ENCODE measurements around the gene COA8. TPM values are rescaled to one million over a fixed set of nuclear protein-coding genes. Genes with fewer than 3 reads are reported as not detected.
A peak's percentile ranks its signal among the peaks of the same experiment; 100 is the strongest.

The COA8 gene
- total and polyA plus RNA-seq, 8 donors, result 17.0 to 31.7 (median 26.5) TPM

DNA sequence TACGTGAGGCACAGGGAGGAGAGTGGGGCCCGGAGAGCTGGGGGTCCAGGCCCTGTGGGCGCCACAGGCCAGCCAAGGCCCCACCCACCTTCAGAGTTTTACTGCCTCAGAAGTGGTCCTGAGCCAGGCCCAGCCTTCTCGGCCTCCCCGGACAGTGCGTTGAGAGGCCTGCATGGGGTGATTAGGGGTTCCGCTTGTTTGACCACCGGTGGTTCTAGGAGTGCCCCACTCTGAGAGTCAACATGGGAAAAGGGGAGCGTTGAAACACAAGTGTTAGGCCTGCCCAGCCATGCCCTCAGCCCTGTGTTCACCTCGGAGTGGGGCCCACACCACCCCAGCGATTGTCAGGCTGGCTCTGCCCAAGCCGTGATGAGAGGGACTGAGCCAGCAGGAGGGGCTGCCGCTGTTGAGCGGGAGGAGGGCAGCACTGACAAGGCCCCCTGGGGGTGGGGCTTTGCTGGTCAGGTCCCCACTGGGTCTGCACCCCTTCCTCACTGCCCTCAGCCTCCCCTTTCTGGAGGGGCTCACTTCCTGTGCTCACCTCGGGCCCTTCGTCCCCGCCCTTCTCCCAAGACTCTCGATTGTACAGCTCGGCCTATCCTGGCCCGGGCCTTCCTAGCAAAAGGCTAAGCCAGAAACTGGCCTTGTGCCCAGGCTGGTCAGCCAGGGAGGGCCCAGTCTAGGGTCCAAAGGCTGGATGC is 44.9 kb upstream of the COA8 start:
- Histone ChIP-seq H3K27me3 (no peaks in the 10 kb centered on the region), H3K27ac (no peak overlapping the region), H3K36me3 (no peaks in the 10 kb centered on the region), H3K4me1 (peaks cover 0 to 10% (median 4%) of the 10 kb centered on the region in 3 donors), H3K4me3 (no peak overlapping the region), H3K9me3 (no peaks in the 10 kb centered on the region)
- WGBS, 2 donors, result 30 to 38% methylated on average over 17 to 20 of the region's 20 CpGs
- FAIRE-seq (no peak), ATAC-seq (no peak), DNase-seq (peak in 3 of 6 donors; percentile 51 to 83 (median 68))
- intact Hi-C loops (cut with DNase I), result loop anchor here in 2 of 3 donors (2.0 to 5.0 kb wide), 2 partner anchors 29 to 34 kb away; no protein-coding TSS in a partner anchor
- TF ChIP-seq, protein P1, sequence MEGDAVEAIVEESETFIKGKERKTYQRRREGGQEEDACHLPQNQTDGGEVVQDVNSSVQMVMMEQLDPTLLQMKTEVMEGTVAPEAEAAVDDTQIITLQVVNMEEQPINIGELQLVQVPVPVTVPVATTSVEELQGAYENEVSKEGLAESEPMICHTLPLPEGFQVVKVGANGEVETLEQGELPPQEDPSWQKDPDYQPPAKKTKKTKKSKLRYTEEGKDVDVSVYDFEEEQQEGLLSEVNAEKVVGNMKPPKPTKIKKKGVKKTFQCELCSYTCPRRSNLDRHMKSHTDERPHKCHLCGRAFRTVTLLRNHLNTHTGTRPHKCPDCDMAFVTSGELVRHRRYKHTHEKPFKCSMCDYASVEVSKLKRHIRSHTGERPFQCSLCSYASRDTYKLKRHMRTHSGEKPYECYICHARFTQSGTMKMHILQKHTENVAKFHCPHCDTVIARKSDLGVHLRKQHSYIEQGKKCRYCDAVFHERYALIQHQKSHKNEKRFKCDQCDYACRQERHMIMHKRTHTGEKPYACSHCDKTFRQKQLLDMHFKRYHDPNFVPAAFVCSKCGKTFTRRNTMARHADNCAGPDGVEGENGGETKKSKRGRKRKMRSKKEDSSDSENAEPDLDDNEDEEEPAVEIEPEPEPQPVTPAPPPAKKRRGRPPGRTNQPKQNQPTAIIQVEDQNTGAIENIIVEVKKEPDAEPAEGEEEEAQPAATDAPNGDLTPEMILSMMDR (IDR thresholded peaks at IDR 0.05), result no peak

DNA sequence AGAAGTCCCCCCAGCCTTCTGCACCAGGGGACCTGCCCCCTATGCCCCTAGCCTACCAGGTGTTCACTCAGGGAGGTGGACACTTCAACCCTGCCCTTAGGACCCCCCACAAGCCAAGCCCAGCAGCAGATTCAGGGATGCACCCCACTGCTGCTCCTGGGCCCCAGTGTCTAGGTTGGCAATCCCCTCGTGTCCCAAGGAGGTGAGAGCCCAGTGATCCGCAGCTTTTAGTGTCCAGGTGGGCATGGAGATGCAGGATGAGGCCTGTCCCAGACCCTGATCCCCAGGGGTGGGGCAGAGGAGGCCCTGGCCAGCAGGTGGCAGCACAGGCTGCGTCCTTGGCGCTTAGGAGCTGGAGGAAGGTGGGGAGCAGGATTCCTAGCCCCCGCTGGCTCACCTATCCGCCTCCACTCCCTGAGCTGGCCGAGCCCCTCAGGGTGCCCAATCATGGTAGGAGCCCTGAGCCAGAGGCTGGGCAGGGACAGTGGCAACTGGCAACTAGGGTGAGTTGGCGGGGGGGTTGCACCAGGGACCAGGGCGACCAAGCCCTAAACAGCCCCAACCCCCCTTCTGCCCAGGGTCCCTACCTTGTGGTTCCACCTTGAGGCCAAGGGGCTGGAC is 44.2 kb upstream of the COA8 start:
- FAIRE-seq (no peak), DNase-seq (peak in 5 of 6 donors; percentile 52 to 91 (median 81)), ATAC-seq (peak; percentile 25 to 61 (median 42))
- Histone ChIP-seq H3K4me3 (no peak overlapping the region), H3K36me3 (no peaks in the 10 kb centered on the region), H3K27ac (no peak overlapping the region), H3K9me3 (no peaks in the 10 kb centered on the region), H3K27me3 (no peaks in the 10 kb centered on the region), H3K4me1 (peaks cover 0 to 10% (median 4%) of the 10 kb centered on the region in 3 donors)
- 30 to 31% methylated on average over 9 of the region's 9 CpGs for WGBS, 2 donors
- intact Hi-C loops (cut with DNase I), result loop anchor here in 2 of 3 donors (2.0 to 5.0 kb wide), 2 partner anchors 28 to 34 kb away; no protein-coding TSS in a partner anchor
- TF ChIP-seq, protein P1 (IDR thresholded peaks at IDR 0.05), result peak; percentile 76 to 88 (median 86)

DNA sequence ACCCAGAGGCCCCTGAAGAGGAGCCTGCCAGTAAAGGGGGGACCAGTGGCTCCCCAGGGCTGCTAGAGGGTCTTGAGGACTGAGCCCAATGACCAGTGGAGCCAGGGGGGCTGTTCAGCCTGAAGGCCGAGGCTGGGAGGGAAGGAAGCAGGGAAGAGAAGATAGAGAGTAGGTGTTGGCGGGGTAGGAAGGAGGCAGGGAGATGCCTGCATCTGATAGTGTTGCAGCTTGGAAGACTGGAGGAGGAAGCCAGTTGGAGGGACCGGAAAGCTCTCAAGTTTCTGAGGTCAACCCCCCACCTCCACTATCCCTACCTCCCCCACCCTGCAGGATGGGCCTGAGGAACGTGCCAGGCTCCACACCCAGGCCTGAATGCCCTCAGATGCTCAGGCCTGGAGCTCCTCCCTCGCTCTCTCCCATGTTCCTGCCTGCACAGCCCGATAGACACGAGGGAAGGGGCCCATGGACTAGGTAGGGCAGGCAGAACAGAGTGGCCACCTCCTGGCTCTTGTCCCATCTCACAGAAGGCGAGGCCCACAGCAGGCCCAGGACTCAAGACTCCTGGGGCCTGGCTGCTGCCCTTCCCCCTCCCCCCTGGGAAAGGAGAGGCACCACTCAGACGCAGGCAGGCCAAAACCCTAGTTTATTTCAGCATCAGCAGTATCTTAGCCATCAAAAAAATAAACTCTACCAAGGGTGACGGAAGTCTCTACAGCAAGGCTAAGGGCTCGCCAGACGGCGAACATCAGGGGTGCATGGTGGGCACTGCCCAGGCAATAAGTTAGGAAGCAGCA is 43.5 kb upstream of the COA8 start:
- Histone ChIP-seq H3K27me3 (no peaks in the 10 kb centered on the region), H3K9me3 (no peaks in the 10 kb centered on the region), H3K27ac (no peak overlapping the region), H3K4me3 (no peak overlapping the region), H3K36me3 (no peaks in the 10 kb centered on the region), H3K4me1 (peaks cover 0 to 10% (median 4%) of the 10 kb centered on the region in 3 donors)
- TF ChIP-seq, protein P1 (IDR thresholded peaks at IDR 0.05), result no peak
- no peak for ATAC-seq
- intact Hi-C loops (cut with DNase I), result loop anchor here in 2 of 3 donors (2.0 to 5.0 kb wide), 2 partner anchors 28 to 33 kb away; no protein-coding TSS in a partner anchor
- DNase-seq, result peak in 3 of 6 donors; percentile 39 to 55 (median 45)
- FAIRE-seq, result no peak
- WGBS, 2 donors, result 49 to 50% methylated on average over 13 of the region's 13 CpGs

DNA sequence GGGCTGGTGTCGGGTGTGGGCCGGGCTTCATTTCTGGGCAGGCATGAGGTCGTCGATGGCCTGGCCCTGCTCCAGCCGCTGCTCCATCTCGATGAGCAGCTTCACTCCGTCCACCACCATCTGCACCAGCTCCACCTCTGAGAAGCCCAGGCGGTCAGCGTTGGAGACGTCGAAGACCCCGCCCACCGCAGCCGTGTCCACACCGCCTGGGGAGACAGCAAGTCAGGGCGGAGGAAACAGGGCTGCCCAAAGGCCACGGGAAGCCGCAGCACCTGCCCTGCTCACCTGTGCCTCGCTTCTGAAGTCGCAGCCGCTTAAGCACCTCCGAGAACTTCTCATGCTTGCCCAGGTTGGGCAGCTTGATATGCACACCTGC is 42.9 kb upstream of the COA8 start:
- H3K9me3 ChIP-seq, result no peaks in the 10 kb centered on the region
- WGBS, 2 donors, result 39 to 53% methylated on average over 22 of the region's 22 CpGs
- H3K27ac ChIP-seq, result peak overlapping the region in 3 of 4 donors; percentile 56 to 71 (median 69)
- H3K4me1 ChIP-seq, result peaks cover 2 to 13% (median 4%) of the 10 kb centered on the region in 3 donors
- H3K36me3 ChIP-seq, result no peaks in the 10 kb centered on the region
- peak in 5 of 6 donors; percentile 39 to 86 (median 63) for DNase-seq
- intact Hi-C loops (cut with DNase I), result loop anchor here in 2 of 3 donors (2.0 to 5.0 kb wide), 2 partner anchors 27 to 32 kb away; no protein-coding TSS in a partner anchor
- no peak for ATAC-seq
- TF ChIP-seq, protein P1 (IDR thresholded peaks at IDR 0.05), result no peak
- H3K27me3 ChIP-seq, result no peaks in the 10 kb centered on the region
- no peak overlapping the region for H3K4me3 ChIP-seq
- FAIRE-seq, result no peak
